Stimulated activated CD4-positive, alpha-beta T cell treated with anti-CD3 and anti-CD28 coated beads, Interleukin-4, amount 100 ng/mL, for 1 hour (primary cell): Measurements from ENCODE around the gene BABAM2.
"Not testable (repeated sequence)": the region's sequence is repeated elsewhere in the genome, so short reads cannot be mapped to it uniquely, and the experiment has no call there.

Experiments used
- DNase-seq: peaks from one replicate; pipeline ENCODE4 v3.0.0-alpha.2; 2020

BABAM2 gene

GRCh38 chr2:27954221-27954673 lies 63.7 kb downstream of the BABAM2 start:
- no peak for DNase-seq

- DNase-seq, result peak; percentile 17
Measured at GRCh38 chr2:27954771-27955383, 64.3 kb downstream of the BABAM2 start.

- DNase-seq, result no peak
Measured at GRCh38 chr2:27955384-27956161, 65.0 kb downstream of the BABAM2 start.

DNA sequence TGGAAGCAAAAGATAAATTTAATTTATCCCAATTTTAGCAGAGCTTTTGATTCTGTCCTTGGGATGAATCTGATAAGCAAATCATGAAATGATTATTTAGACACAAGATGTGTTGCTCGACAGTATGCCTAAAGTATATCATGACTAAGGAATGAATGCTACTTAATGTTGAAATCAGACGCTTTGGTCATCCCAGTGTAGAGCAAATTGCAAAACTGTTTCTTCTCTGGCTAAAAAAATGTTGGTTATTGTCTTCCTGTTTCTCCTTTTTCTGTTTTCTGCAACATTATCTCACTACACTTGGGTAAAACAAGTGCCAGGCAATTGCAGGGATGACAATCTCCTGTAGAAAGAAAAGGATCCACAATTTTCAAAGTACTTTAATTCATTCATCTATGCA lies 66.4 kb downstream of the BABAM2 start:
- no peak for DNase-seq

DNA sequence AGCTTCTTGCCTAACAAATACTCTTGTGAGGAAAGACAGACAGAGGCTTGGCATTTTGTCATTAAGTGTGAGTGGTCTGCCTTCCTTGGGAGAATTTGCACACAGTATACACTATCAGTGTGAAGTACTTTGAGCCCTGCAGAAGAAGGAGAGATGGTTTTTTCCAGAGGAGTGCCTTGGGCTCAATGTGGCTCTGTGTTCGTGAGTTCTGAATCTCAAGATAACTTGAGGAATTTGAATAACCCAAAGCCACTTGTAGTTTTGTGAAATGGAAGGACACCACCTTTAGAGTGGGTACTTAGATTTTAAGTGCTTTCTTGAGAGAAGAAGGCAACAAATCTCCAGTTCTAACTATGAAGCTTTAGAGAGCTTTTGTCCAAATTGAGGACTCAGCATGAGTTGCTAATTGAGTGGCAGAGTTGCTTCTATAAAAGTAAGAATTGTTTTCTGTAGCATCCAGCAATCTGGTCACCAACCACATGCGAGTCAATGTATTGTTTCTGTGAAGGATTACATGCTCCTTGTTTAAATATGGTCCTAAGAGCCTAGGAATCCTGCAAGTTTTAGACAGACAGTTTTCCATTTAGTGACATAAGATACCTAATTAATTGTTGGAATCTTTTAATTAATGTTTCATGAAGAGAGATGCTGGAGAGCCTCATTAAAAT lies 68.3 kb downstream of the BABAM2 start:
- no peak for DNase-seq

DNA sequence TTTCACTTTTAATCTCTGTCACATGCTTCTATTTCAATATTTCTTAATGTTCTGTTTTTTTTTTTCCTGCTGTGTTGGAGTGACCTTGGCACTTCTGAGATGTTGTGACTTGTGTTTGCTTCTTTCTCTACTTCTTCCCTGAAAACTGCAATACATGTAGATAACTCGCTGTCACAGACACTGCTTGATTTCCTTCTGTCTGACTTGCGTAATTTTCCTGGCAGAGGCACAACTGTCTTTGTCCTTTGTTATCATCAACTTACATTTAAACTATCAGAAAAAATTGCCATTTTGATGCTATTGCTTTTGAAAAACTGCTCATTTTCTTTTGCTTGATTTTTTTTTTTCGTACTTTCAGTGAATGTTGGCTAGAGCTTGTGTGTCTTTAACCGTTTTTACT lies 69.0 kb downstream of the BABAM2 start:
- DNase-seq, result no peak

DNA sequence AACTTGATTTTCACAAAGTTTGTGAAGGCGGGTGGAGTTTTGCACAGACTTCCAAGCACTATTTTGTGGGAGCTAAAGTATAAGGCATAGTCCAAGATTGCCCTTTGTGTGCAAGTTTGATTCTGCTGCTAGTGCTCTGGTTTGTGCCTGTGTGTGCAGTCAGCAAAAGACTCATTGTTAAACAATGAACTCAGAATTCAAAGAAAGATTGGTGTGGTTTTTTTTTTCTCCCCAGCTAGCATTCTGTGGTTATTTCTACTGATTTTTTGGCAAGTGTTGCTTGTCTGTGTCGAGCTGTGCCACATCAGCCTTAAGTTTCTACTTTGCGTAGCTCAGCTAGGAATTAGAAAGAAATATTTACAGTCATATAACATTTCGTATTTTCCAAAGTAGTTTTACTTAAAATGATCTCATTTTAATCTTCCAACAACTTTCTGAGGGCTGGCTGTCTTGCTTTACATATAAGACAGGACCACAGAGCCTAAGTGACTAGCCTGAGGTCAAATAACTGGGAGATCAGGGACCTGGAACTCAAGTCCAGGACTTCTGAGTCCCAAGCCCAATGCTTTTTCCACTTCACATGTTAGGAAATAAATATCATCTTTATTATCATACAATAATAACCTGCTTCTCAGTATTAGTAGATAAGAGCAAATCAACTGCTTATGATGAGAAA lies 69.8 kb downstream of the BABAM2 start:
- no peak for DNase-seq

DNA sequence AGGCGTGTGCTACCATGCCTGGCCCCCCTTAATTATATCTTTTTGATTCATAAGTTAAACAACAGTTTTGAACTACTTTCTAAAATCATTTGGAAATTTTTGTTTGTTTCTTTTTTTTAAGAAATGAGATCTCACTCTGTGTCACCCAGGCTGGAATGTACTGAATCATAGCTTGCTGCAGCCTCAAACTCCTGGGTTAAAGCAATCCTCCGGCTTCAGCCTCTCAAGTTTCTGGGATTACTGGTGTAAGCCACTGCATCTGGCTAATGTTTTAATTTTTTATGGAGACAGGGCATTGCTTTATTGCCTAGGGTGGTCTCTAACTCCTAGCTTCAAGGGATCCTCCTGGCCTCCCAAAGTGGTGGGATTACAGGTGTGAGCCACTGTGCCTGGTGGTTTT lies 71.5 kb downstream of the BABAM2 start:
- no peak for DNase-seq

DNA sequence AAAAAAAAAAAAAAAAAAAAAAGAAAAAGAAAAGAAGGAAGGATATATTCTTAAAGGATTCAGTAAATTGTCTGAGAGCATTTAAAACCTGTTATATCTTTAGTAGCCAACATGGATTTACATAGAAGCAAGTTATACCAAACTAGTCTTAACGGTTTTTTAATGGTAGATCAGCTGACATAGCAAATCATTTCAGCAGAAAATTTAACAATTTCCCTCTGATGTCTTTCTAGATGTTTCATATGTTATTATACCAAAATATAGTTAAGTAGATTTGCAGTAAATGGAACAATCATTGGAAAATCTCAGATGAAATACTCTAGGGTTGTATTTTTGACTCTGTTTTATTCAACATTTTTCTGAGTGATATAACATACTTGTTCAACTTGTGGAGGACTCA lies 72.9 kb downstream of the BABAM2 start:
- no peak for DNase-seq

DNA sequence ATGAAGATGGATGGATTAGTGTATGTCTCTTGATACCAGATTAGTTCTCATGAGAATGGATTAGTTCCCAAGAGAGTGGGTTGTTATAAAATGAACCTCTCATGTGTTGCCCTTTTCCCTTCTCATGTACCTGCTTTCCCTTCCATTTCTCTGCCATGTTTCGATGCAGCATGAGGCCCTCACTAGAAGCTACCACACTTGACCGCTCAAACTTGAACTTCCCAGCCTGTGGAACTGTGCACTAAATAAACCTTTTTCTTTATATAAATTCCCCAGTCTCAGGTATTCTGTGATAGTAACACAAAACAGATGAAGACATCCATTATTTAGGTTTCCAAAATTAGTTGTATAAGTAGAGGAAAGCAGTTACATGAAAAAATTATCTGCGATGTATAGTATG lies 73.5 kb downstream of the BABAM2 start:
- DNase-seq, result no peak

- DNase-seq, result no peak
Measured at GRCh38 chr2:27965841-27966240, 75.3 kb downstream of the BABAM2 start.

DNA sequence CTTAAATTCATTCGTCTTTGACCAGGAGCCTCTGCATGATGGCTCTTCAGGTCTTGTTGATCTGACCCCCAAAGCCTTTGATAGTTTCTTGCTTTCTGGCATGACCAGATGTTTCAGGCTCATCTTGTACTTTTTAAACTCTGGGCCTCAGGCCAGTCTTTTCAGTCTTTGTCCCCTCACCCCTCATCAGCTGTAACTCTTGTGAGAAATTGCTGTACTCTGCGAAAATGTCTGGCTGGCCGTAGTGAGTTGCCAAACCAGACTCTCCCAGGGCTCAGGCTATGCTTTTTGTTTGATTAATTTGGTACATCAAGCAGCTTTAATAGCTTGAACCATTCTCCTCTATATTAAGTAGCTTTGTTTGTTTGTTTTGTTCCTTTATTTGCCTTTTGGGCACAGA lies 75.9 kb downstream of the BABAM2 start:
- no peak for DNase-seq

- no peak for DNase-seq
Measured at GRCh38 chr2:27967076-27967475, 76.5 kb downstream of the BABAM2 start.

GRCh38 chr2:27968045-27968444 lies 77.5 kb downstream of the BABAM2 start:
- not testable (repeated sequence) for DNase-seq

DNA sequence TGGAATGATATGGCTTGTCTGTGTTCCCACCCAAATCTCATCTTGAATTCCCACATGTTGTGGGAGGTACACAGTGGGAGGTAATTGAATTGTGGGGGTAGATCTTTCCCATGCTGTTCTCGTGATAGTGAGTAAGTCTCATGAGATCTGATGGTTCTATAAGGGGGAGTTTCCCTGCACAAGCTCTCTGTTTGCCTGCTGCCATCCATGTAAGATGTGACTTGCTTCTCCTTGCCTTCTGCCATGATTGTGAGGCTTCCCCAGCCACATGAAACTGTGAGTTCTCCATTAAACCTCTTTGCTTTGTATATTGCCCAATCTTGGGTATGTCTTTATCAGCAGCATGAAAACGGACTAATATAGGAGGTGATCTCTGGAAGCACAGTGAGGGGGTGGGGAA lies 78.4 kb downstream of the BABAM2 start:
- DNase-seq, result not testable (repeated sequence)

DNA sequence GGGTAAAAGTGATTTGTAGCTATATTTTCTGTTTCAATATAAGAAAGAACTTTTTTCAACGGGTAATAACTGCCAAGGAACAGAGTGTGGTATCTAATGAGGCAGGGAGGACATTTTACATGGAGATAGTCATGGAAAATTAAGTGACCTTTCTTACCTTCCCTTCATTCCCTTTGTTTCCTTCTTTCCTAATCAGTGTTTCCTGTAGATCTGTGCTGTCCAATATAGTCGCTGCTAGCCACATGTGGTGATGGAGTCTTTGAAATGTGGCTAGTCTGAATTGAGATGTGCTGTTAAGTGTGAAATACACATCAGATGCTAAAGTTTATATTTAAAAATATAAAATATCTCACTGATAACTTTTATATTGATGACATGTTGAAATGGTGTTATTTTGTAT lies 81.8 kb downstream of the BABAM2 start:
- no peak for DNase-seq

GRCh38 chr2:27973592-27973991 lies 83.1 kb downstream of the BABAM2 start:
- no peak for DNase-seq

- DNase-seq, result no peak
Measured at GRCh38 chr2:27976308-27976707, 85.8 kb downstream of the BABAM2 start.

GRCh38 chr2:27977731-27978312 lies 87.3 kb downstream of the BABAM2 start:
- DNase-seq, result peak; percentile 3

DNA sequence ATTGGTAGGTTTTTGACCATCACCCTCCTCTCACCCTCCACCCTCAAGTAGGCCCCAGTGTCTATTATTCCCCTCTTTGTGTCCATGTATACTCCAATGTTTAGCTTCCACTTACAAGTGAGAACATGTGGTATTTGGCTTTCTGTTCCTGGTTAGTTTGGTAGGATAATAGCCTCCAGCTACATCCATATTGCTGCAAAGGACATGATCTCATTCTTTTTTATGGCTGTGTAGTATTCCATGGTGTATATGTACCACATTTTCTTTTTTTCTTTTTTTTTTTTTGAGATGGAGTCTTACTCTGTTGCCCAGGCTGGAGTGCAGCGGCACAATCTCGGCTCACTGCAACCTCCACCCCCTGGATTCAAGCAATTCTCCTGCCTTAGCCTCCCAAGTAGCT lies 88.2 kb downstream of the BABAM2 start:
- DNase-seq, result not testable (repeated sequence)

DNA sequence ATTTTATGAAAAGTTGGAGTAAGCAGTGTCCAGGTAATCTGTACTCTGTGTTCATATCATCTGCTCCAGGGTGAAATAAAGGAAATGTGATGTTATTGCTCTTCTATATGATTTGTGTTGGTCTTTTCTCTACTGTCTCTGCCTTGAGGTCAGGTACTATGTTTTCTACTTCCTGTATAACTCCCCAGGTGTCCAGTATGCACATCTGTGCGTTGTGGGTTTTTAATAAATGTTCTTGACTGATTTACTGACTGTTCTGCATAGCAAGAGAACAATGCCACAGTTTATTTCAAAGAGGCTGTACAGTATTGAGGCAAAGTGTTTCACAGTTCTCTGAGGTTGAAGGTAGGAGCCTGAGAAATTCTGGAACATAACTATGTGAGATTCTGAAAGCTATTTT lies 89.7 kb downstream of the BABAM2 start:
- DNase-seq, result no peak

- DNase-seq, result no peak
Measured at GRCh38 chr2:27984153-27984552, 93.6 kb downstream of the BABAM2 start.

GRCh38 chr2:27988306-27988705 lies 97.8 kb downstream of the BABAM2 start:
- DNase-seq, result no peak
